ENCODE measurements around the gene PFKFB2.

DNA sequence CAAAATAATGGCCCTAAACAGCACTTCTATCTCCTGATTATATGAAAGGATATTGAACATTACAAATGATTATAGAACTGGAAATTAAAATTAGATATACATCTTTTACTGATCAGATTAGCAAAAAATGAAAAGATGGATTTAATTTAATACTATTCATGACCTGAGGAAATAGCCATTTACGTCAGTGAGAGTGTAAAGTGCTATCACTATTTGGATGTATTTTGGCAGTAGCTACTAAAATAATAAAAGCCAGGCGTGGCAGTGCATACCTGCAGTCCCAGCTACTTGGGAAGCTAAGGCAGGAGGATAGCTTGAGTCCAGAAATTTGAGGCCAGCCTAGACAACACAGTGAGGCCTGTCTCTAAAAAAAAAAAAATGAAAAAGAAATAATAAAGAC lies 40.9 kb downstream of the PFKFB2 start:
- TF ChIP-seq, protein P1, sequence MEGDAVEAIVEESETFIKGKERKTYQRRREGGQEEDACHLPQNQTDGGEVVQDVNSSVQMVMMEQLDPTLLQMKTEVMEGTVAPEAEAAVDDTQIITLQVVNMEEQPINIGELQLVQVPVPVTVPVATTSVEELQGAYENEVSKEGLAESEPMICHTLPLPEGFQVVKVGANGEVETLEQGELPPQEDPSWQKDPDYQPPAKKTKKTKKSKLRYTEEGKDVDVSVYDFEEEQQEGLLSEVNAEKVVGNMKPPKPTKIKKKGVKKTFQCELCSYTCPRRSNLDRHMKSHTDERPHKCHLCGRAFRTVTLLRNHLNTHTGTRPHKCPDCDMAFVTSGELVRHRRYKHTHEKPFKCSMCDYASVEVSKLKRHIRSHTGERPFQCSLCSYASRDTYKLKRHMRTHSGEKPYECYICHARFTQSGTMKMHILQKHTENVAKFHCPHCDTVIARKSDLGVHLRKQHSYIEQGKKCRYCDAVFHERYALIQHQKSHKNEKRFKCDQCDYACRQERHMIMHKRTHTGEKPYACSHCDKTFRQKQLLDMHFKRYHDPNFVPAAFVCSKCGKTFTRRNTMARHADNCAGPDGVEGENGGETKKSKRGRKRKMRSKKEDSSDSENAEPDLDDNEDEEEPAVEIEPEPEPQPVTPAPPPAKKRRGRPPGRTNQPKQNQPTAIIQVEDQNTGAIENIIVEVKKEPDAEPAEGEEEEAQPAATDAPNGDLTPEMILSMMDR (conservative IDR thresholded peaks at IDR 0.05) = no peak
- TF ChIP-seq EZH2 (IDR thresholded peaks at IDR 0.05; ENCODE audit: low read depth) = no peak
